ENCODE results near the gene FBLN1. TPM values are rescaled to one million over a fixed set of nuclear protein-coding genes. Genes with fewer than 3 reads are reported as not detected.
"Not testable (repeated sequence)": the region's sequence is repeated elsewhere in the genome, so short reads cannot be mapped to it uniquely, and the experiment has no call there.

Gene FBLN1
- total and polyA plus RNA-seq, 9 donors, result 62.7 to 394 (median 189) TPM

GRCh38 chr22:45617948-45618347 is 115.3 kb downstream of the FBLN1 start:
- H3K4me1 ChIP-seq (ENCODE audit: insufficient read depth), result no peaks in the 10 kb centered on the region
- no peaks in the 10 kb centered on the region for H3K36me3 ChIP-seq
- no peaks in the 10 kb centered on the region for H3K9me3 ChIP-seq
- H3K4me3 ChIP-seq, result no peak overlapping the region
- no peaks in the 10 kb centered on the region for H3K27me3 ChIP-seq
- no peak for DNase-seq
- H3K27ac ChIP-seq, result no peak overlapping the region
- TF ChIP-seq CTCF (IDR thresholded peaks at IDR 0.05) (no peak), POLR2A (IDR thresholded peaks at IDR 0.05) (no peak), EP300 (IDR thresholded peaks at IDR 0.05) (no peak)
- WGBS, 3 donors, result 68 to 74% (median 70%) methylated on average over 8 of the region's 8 CpGs
- intact Hi-C loops (cut with DNase I), result no loop called here

- Histone ChIP-seq H3K4me3 (no peak overlapping the region), H3K36me3 (no peaks in the 10 kb centered on the region), H3K27ac (no peak overlapping the region), H3K4me1 (ENCODE audit: insufficient read depth) (no peaks in the 10 kb centered on the region), H3K27me3 (no peaks in the 10 kb centered on the region), H3K9me3 (no peaks in the 10 kb centered on the region)
- TF ChIP-seq POLR2A (IDR thresholded peaks at IDR 0.05) (no peak), CTCF (IDR thresholded peaks at IDR 0.05) (no peak), EP300 (IDR thresholded peaks at IDR 0.05) (no peak)
- DNase-seq, result no peak
- 88 to 94% (median 92%) methylated on average over 3 of the region's 3 CpGs for WGBS, 3 donors
- intact Hi-C loops (cut with DNase I), result no loop called here
Observed at GRCh38 chr22:45620706-45621105, 118.0 kb downstream of the FBLN1 start.

- 88 to 92% (median 89%) methylated on average over 11 of the region's 11 CpGs for WGBS, 3 donors
- no peaks in the 10 kb centered on the region for H3K36me3 ChIP-seq
- intact Hi-C loops (cut with DNase I), result no loop called here
- peak in 1 of 5 donors; percentile 7 for DNase-seq
- no peak overlapping the region for H3K4me3 ChIP-seq
- H3K9me3 ChIP-seq, result no peaks in the 10 kb centered on the region
- no peaks in the 10 kb centered on the region for H3K4me1 ChIP-seq (ENCODE audit: insufficient read depth)
- TF ChIP-seq EP300 (IDR thresholded peaks at IDR 0.05), result no peak
- TF ChIP-seq CTCF (IDR thresholded peaks at IDR 0.05), result no peak
- TF ChIP-seq POLR2A (IDR thresholded peaks at IDR 0.05), result no peak
- no peak overlapping the region for H3K27ac ChIP-seq
- no peaks in the 10 kb centered on the region for H3K27me3 ChIP-seq
Observed at GRCh38 chr22:45621836-45622600, 119.3 kb downstream of the FBLN1 start.

- 85 to 92% (median 91%) methylated on average over 3 of the region's 3 CpGs for WGBS, 3 donors
- H3K4me3 ChIP-seq; DNase-seq; intact Hi-C loops (cut with DNase I); H3K4me1 ChIP-seq (ENCODE audit: insufficient read depth); H3K36me3 ChIP-seq; H3K9me3 ChIP-seq; H3K27ac ChIP-seq; H3K27me3 ChIP-seq: not testable (repeated sequence)
Observed at GRCh38 chr22:45623464-45624145, 120.9 kb downstream of the FBLN1 start.

GRCh38 chr22:45626198-45626651 is 123.5 kb downstream of the FBLN1 start:
- Histone ChIP-seq H3K9me3 (no peaks in the 10 kb centered on the region), H3K27me3 (no peaks in the 10 kb centered on the region), H3K27ac (no peak overlapping the region), H3K4me1 (ENCODE audit: insufficient read depth) (peaks cover 2% of the 10 kb centered on the region), H3K4me3 (no peak overlapping the region), H3K36me3 (no peaks in the 10 kb centered on the region)
- peak in 1 of 5 donors; percentile 12 for DNase-seq
- TF ChIP-seq CTCF (IDR thresholded peaks at IDR 0.05) (no peak), POLR2A (IDR thresholded peaks at IDR 0.05) (no peak), EP300 (IDR thresholded peaks at IDR 0.05) (no peak)
- intact Hi-C loops (cut with DNase I), result no loop called here
- 74 to 80% (median 75%) methylated on average over 22 of the region's 22 CpGs for WGBS, 3 donors
